K562 (cell line): ENCODE measurements around the gene KCTD19. TPM values are rescaled to one million over a fixed set of nuclear protein-coding genes. Genes with fewer than 3 reads are reported as not detected.

ENCODE experiments used
- ATAC-seq: fragments of 200-7000 bp; cut with Tn5 transposase; 3 replicates; pipeline ENCODE4 v1.9.1; 2020; ENCODE audit warnings: moderate library complexity
- BruUV-seq: library from RNA; stranded (reverse); fragments of 400-500 nt; replicated peaks from 2 replicates; lab custom pipeline; 2021; lab: Mats Ljungman, UMichigan
- CTCF ChIA-PET: fragments of 300-600 bp; formaldehyde crosslinking; extraction: SDS; loops from one replicate; lab custom pipeline; 2021; ENCODE audit warnings: low intra/inter-chr PET ratio; lab: Yijun Ruan, JAX
- POLR2A ChIA-PET: fragments of 300-600, 350-650 bp; sonication (Branson Sonifier 250); formaldehyde crosslinking; extraction: SDS; loops from one replicate; lab custom pipeline; 2021; ENCODE audit warnings: antibody characterized with exemption, inconsistent platforms; lab: Yijun Ruan, JAX
- DNase-seq, 4 experiments: peaks; one replicate each; pipeline versions ENCODE4 v3.0.0 to v3.0.0-alpha.2; 2011 to 2018; ENCODE audit warnings: low spot score in 3 of 4, mixed read lengths in 3 of 4; ENCODE audit errors: extremely low read depth in 1 of 4
- FAIRE-seq: peaks from 2 replicates; lab custom pipeline; 2011; peaks lifted over from hg19 to GRCh38; lab: Jason Lieb, UNC
- H2AFZ ChIP-seq: 2 replicates; pipeline ENCODE4 v1.6.0; 2011; ENCODE audit warnings: low read depth, low read length, control low read depth, inconsistent platforms
- H3K27ac ChIP-seq: fragments of 200-600 bp; 3 replicates; pipeline ENCODE4 v1.8.0; 2011; ENCODE audit warnings: low read depth, mild to moderate bottlenecking, control low read depth, inconsistent platforms, low read length, moderate library complexity, mixed read lengths; ENCODE audit errors: extremely low read depth
- H3K27me3 ChIP-seq, 2 experiments: fragments of 300-600 bp in 1 of 2; 2 replicates in 1 of 2; 3 replicates in 1 of 2; pipeline versions ENCODE4 v1.6.0 to v1.8.0; 2011; ENCODE audit warnings: inconsistent platforms in 2 of 2, low read length in 2 of 2, mild to moderate bottlenecking in 1 of 2, mixed read lengths in 1 of 2, moderate library complexity in 1 of 2; ENCODE audit not compliant: control insufficient read depth in 2 of 2, insufficient read depth in 2 of 2
- H3K36me3 ChIP-seq: fragments of 300-600 bp; 3 replicates; pipeline ENCODE4 v1.8.0; 2011; ENCODE audit warnings: mild to moderate bottlenecking, low read length, inconsistent platforms; ENCODE audit not compliant: control insufficient read depth, insufficient read depth
- H3K4me1 ChIP-seq, 2 experiments: fragments of 200-600 bp in 1 of 2; replicated peaks in 1 of 2; 2 replicates in 1 of 2; 3 replicates in 1 of 2; pipeline versions ENCODE4 v1.5.1 to v1.8.0; 2011; ENCODE audit warnings: inconsistent platforms in 2 of 2, low read length in 2 of 2, mild to moderate bottlenecking in 1 of 2, mixed read lengths in 1 of 2, moderate library complexity in 1 of 2; ENCODE audit not compliant: control insufficient read depth in 2 of 2, insufficient read depth in 2 of 2
- H3K4me2 ChIP-seq: 2 replicates; pipeline ENCODE4 v1.6.1; 2011; ENCODE audit warnings: low read length, control low read depth, inconsistent platforms, mixed read lengths; ENCODE audit not compliant: insufficient read depth
- H3K4me3 ChIP-seq: fragments of 200-600 bp; sonication (generic), shearing (Covaris generic); 2 replicates; pipeline ENCODE4 v1.5.1; 2016; ENCODE audit warnings: control low read depth, inconsistent platforms
- H3K79me2 ChIP-seq: fragments of 200-600 bp; 3 replicates; pipeline ENCODE4 v1.8.0; 2011; ENCODE audit warnings: low read length, inconsistent platforms; ENCODE audit not compliant: control insufficient read depth, insufficient read depth
- H3K9ac ChIP-seq, 2 experiments: 2 replicates each; pipeline versions ENCODE4 v1.6.0 to v1.6.1; 2011; ENCODE audit warnings: low read depth in 2 of 2, low read length in 2 of 2, control low read depth in 1 of 2, inconsistent platforms in 1 of 2, mild to moderate bottlenecking in 1 of 2, mixed read lengths in 1 of 2; ENCODE audit not compliant: insufficient read depth in 1 of 2
- H3K9me1 ChIP-seq: one replicate; pipeline ENCODE4 v1.6.0; 2011; ENCODE audit warnings: inconsistent platforms, mild to moderate bottlenecking, low read length, moderate library complexity; ENCODE audit not compliant: control insufficient read depth, insufficient read depth
- H3K9me3 ChIP-seq: replicated peaks from 2 replicates; pipeline ENCODE4 v1.5.1; 2011; ENCODE audit warnings: low read depth, low read length, inconsistent platforms; ENCODE audit not compliant: control insufficient read depth, insufficient read depth
- H4K20me1 ChIP-seq: replicated peaks from 2 replicates; pipeline ENCODE4 v1.6.1; 2011; ENCODE audit warnings: low read length, inconsistent platforms, mixed read lengths; ENCODE audit not compliant: control insufficient read depth, insufficient read depth
- BHLHE40 ChIP-seq: IDR thresholded peaks from 2 replicates; pipeline ENCODE4 v1.6.1; 2011; ENCODE audit warnings: low read length, improper control_type of control experiment
- CREB3 ChIP-seq: fragments of 450-650 bp; conservative IDR thresholded peaks from 2 replicates; pipeline ENCODE4 v1.6.1; 2016; ENCODE audit warnings: missing genetic modification characterization, low read depth, mild to moderate bottlenecking, missing compliant biosample characterization, moderate library complexity
- CTBP1 ChIP-seq: fragments of 450-650 bp; IDR thresholded peaks from 2 replicates; pipeline ENCODE4 v1.6.1; 2016; ENCODE audit warnings: borderline replicate concordance
- EGR1 ChIP-seq: fragments of 450-650 bp; conservative IDR thresholded peaks from 2 replicates; pipeline ENCODE4 v1.6.1; 2017; ENCODE audit warnings: mild to moderate bottlenecking
- FOXO4 ChIP-seq: fragments of 450-650 bp; formaldehyde crosslinking; IDR thresholded peaks from 2 replicates; pipeline ENCODE4 v1.4.0; 2020; ENCODE audit warnings: mild to moderate bottlenecking, moderate library complexity
- ILK ChIP-seq: fragments of 450-650 bp; IDR thresholded peaks from 2 replicates; pipeline ENCODE4 v1.6.1; 2016; ENCODE audit warnings: missing genetic modification characterization, low read depth, mild to moderate bottlenecking, missing compliant biosample characterization, moderate library complexity, borderline replicate concordance
- KLF10 ChIP-seq: fragments of 250-450 bp; sonication (Bioruptor Pico); IDR thresholded peaks from 2 replicates; pipeline ENCODE4 v1.6.1; 2021; ENCODE audit warnings: matching md5 sums
- NFE2 ChIP-seq: IDR thresholded peaks from 2 replicates; pipeline ENCODE4 v1.6.1; 2014; ENCODE audit warnings: antibody characterized with exemption, low read depth
- NR2F6 ChIP-seq: fragments of 450-650 bp; formaldehyde crosslinking; IDR thresholded peaks from 2 replicates; pipeline ENCODE4 v1.4.0; 2020; ENCODE audit warnings: mild to moderate bottlenecking
- POLR3A ChIP-seq: IDR thresholded peaks from 2 replicates; pipeline ENCODE4 v1.6.1; 2011; ENCODE audit warnings: borderline replicate concordance, mild to moderate bottlenecking, moderate library complexity; ENCODE audit not compliant: insufficient read length, insufficient read depth; ENCODE audit errors: extremely low read depth
- ZNF347 ChIP-seq: fragments of 450-650 bp; formaldehyde crosslinking; IDR thresholded peaks from 2 replicates; pipeline ENCODE4 v1.4.0; 2020; ENCODE audit warnings: low read depth, mild to moderate bottlenecking, moderate library complexity
- WGBS: fragments of 100-300 bp; shearing (Covaris generic); methylation state at CpG from one replicate; pipeline ENCODE4 v1.1.6; 2016; ENCODE audit warnings: low coverage, mixed read lengths; ENCODE audit not compliant: insufficient coverage; ENCODE audit errors: missing lambda C conversion rate; 5-methylcytosine and 5-hydroxymethylcytosine counted together
- in situ Hi-C: fragments of 300-500 bp; cut with MboI; formaldehyde crosslinking; loops from 4 replicates; pipeline ENCODE4 v1.15.0; 2018; ENCODE audit warnings: inconsistent platforms, mixed read lengths
- intact Hi-C: fragments of 100-400 bp; cut with micrococcal nuclease; formaldehyde crosslinking; loops from 2 replicates; pipeline ENCODE4 v1.14.2; 2022
- polyA plus RNA-seq, 8 experiments: library from polyadenylated mRNA; depleted of rRNA in 4 of 8; stranded (reverse) in 5 of 8; unstranded in 3 of 8; fragments of >200 nt; fragmentation: Nextera tagmentation in 2 of 8; fragmentation: Illumina TruSeq in 1 of 8; extraction: Ambion mirVana in 2 of 8; extraction: Trizol in 1 of 8; gene quantifications; 2 replicates each; pipeline versions ENCODE4 v1.2.1 to v1.2.3, GENCODE V29; 2011 to 2014; ENCODE audit warnings: inconsistent platforms in 1 of 8, missing spikeins in 1 of 8
- total RNA-seq, 7 experiments: library from RNA; depleted of rRNA in 6 of 7; stranded (reverse); fragments of >200 nt in 6 of 7; fragmentation: Illumina TruSeq in 2 of 7; extraction: Trizol in 2 of 7; gene quantifications; 2 replicates each; pipeline versions ENCODE4 v1.2.1 to v1.2.3, GENCODE V29; 2011 to 2021; ENCODE audit warnings: low replicate concordance in 1 of 7

The KCTD19 gene
- total and polyA plus RNA-seq, 9 of the 15 experiments (the other 6 are each of a cell fraction or from before 2014, with no cell fraction given): 0.03 to 0.91 (median 0.22) TPM; not detected in 2

GRCh38 chr16:67361038-67361437, 34.5 kb upstream of the KCTD19 start:
- TF ChIP-seq CTBP1: no peak
- TF ChIP-seq POLR3A: no peak
- TF ChIP-seq KLF10 (CRISPR knock-in tag): no peak
- no peak for TF ChIP-seq CREB3 (tag)
- no peak for TF ChIP-seq EGR1
- no peak for TF ChIP-seq NFE2
- no peak for TF ChIP-seq ILK (tag)
- no peak for TF ChIP-seq BHLHE40
- TF ChIP-seq ZNF347 (CRISPR knock-in tag): no peak
- TF ChIP-seq NR2F6 (CRISPR knock-in tag): no peak
- TF ChIP-seq FOXO4: no peak
- FAIRE-seq (no peak), ATAC-seq (no peak), DNase-seq (no peak)
- H3K4me2 ChIP-seq: no peak overlapping the region
- no peaks in the 10 kb centered on the region for H3K36me3 ChIP-seq
- BruUV-seq: no TSS peak
- no peaks in the 10 kb centered on the region for H3K9me1 ChIP-seq
- no peaks in the 10 kb centered on the region for H3K9me3 ChIP-seq
- no peak overlapping the region for H3K9ac ChIP-seq
- no peak overlapping the region for H2AFZ ChIP-seq
- H3K79me2 ChIP-seq: no peaks in the 10 kb centered on the region
- CTCF ChIA-PET: no interaction called here
- H3K4me3 ChIP-seq: no peak overlapping the region
- H3K4me1 ChIP-seq: no peaks in the 10 kb centered on the region; a peak in 1 of 5 replicates
- 2% methylated on average over 3 of the region's 3 CpGs for WGBS
- POLR2A ChIA-PET: no interaction called here
- H4K20me1 ChIP-seq: no peaks in the 10 kb centered on the region
- intact Hi-C loops (loop anchor here (10.0 kb wide), 1 partner anchor 54 kb away; the partner anchor contains the start of gene ZDHHC1), in situ Hi-C loops (no loop called here)
- H3K27me3 ChIP-seq: peaks cover 10 to 16% of the 10 kb centered on the region in 2 experiments; a peak in 4 of 5 replicates
- no peak overlapping the region for H3K27ac ChIP-seq
